Small intestine (tissue), 7 donors: ENCODE results near the gene CCDC32. TPM values are rescaled to one million over a fixed set of nuclear protein-coding genes. Genes with fewer than 3 reads are reported as not detected.

Experiments used
- DNase-seq, 2 donors: peaks; one replicate each; pipeline versions ENCODE4 v3.0.0 to v3.0.0-alpha.2; 2013
- FAIRE-seq: peaks from 2 replicates; lab custom pipeline; 2012; peaks lifted over from hg19 to GRCh38; lab: Jason Lieb, UNC
- H3K27ac ChIP-seq, 3 donors: one replicate each; pipeline ENCODE4 v1.5.1; 2013; ENCODE audit warnings: low read length in 2 of 3, mild to moderate bottlenecking in 2 of 3, control low read depth in 1 of 3, inconsistent platforms in 1 of 3, low read depth in 1 of 3, moderate library complexity in 1 of 3
- H3K27me3 ChIP-seq, 3 donors: one replicate each; pipeline ENCODE4 v1.6.1; 2013; ENCODE audit warnings: low read length in 3 of 3, inconsistent platforms in 1 of 3; ENCODE audit not compliant: control insufficient read depth in 3 of 3, insufficient read depth in 3 of 3
- H3K36me3 ChIP-seq, 3 donors: one replicate each; pipeline ENCODE4 v1.6.1; 2013; ENCODE audit warnings: low read length in 3 of 3, inconsistent platforms in 1 of 3, low read depth in 1 of 3, mild to moderate bottlenecking in 1 of 3, moderate library complexity in 1 of 3; ENCODE audit not compliant: control insufficient read depth in 3 of 3, insufficient read depth in 2 of 3
- H3K4me1 ChIP-seq, 3 donors: one replicate each; pipeline ENCODE4 v1.6.1; 2013; ENCODE audit warnings: low read length in 2 of 3, inconsistent platforms in 1 of 3, low read depth in 1 of 3, mild to moderate bottlenecking in 1 of 3, moderate library complexity in 1 of 3; ENCODE audit not compliant: control insufficient read depth in 3 of 3, insufficient read depth in 2 of 3
- H3K4me3 ChIP-seq, 3 donors: one replicate each; pipeline ENCODE4 v1.5.1; 2013; ENCODE audit warnings: low read length in 3 of 3, control low read depth in 1 of 3, inconsistent platforms in 1 of 3, low read depth in 1 of 3, mild to moderate bottlenecking in 1 of 3, moderate library complexity in 1 of 3
- H3K9me3 ChIP-seq, 2 donors: one replicate each; pipeline ENCODE4 v1.6.1; 2013; ENCODE audit warnings: low read depth in 1 of 2, low read length in 1 of 2; ENCODE audit not compliant: control insufficient read depth in 2 of 2, insufficient read depth in 1 of 2
- WGBS, 3 donors: extraction: QIAGEN DNeasy Blood & Tissue Kit; methylation state at CpG; one replicate each; pipeline ENCODE4 v1.1.7; 2013; 5-methylcytosine and 5-hydroxymethylcytosine counted together
- polyA plus RNA-seq, 4 donors: library from polyadenylated mRNA; stranded (reverse) in 3 of 4; unstranded in 1 of 4; fragments of 200-250 nt in 3 of 4; fragments of 120-200 nt in 1 of 4; gene quantifications; one replicate each; pipeline versions ENCODE4 v1.2.1 to v1.2.3, GENCODE V29; 2013
- donor health status: healthy with polysubstance abuse.
- donor health status: control.
- donor health status: control.
- donor health status: Bipolar disorder and iron deficiency.
- donor health status: healthy.

CCDC32 gene
- polyA plus RNA-seq, 4 donors = 22.3 to 35.5 (median 23.6) TPM

DNA sequence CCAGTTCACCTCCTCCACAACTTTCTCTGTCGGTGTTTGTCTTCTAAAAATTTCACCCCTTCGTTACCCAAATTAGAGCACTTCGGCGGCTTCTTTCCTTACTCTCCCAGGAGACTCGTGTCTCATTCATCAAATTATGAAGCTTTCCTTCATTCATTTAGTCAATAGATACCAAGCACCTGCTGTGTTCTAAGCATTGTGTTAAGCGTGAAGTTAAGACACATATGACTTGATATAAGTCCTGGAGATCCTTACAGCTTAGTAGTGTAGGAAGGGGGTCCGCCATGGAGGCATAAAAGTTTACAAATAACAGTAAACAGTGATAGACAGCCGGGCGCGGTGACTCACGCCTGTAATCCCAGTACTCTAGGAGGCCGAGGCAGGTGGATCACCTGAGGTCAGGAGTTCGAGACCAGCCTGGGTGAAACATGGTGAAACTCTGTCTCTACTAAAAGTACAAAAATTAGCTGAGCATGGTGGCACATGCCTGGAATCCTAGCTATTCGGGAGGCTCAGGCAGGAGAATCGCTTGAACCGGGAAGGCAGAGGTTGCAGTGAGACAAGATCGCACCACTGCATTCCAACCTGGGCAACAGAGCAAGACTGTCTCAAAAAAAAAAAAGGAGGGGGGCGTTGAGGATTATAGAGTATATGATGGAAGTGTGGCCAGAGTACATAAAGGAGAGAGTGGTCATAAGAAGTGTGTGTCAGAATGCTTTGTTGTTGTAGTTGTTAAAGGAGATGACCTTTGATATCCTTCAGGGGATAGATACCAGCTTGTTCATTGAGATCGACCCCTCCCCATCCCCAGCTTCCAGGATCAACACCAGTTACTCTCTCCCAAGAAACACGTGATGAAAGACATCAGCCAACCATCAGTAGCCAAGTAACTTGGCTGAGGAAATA is 744 bp upstream of the CCDC32 start:
- Histone ChIP-seq H3K4me1 (peaks cover 2 to 4% (median 3%) of the 10 kb centered on the region in 3 donors), H3K27ac (peak overlapping the region; percentile 36 to 49 (median 41)), H3K27me3 (peaks cover 0 to 3% (median 0%) of the 10 kb centered on the region in 3 donors), H3K9me3 (no peaks in the 10 kb centered on the region), H3K4me3 (peak overlapping the region in 2 of 3 donors; percentile 21 to 74), H3K36me3 (peaks cover 0 to 9% (median 4%) of the 10 kb centered on the region in 3 donors)
- DNase-seq (no peak), FAIRE-seq (no peak)
- WGBS, 3 donors = 23 to 48% (median 30%) methylated on average over 18 to 20 of the region's 20 CpGs

DNA sequence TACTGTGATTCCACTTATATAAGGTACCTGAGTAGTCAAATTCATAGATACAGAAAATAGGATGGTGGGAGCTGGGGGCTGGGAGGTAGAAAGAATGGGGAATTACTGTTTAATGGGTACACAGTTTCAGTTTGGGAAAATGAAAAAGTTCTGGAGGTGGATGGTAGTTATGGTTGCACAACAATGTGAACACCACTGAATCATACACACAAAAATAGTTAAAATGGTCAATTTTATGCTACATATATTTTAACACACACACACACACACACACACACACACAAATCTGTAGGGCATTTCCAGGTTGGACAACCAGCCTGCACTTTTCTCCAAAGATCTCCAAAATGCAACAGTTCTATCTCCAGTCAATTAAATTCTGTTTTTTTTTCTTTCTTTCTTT is 1.4 kb downstream of the CCDC32 start:
- H3K36me3 ChIP-seq = peaks cover 0 to 14% (median 4%) of the 10 kb centered on the region in 3 donors
- H3K9me3 ChIP-seq = no peaks in the 10 kb centered on the region
- no peak for DNase-seq
- H3K4me1 ChIP-seq = peaks cover 0 to 2% (median under 1%) of the 10 kb centered on the region in 3 donors
- peaks cover 0 to 3% (median 0%) of the 10 kb centered on the region in 3 donors for H3K27me3 ChIP-seq
- FAIRE-seq = no peak
- H3K27ac ChIP-seq = no peak overlapping the region
- no peak overlapping the region for H3K4me3 ChIP-seq

DNA sequence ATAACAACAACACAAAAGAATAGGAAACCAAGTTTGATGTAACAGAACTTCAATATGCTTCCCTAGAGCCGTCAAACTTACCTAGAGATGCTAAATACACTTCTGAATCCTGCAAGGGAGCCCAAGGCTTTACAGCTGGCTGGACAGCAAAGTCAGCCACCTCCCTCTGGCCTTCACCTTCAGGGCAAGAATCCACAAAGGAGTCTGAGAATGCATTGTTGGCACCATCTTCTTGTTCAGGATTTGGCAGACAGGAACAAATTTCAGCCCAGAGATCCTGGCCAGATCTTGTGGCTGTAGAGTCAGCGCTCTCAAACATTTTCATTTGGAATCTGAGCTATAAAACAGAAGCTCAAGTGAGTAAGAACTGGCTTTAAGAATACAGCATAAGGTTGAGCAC is 2.2 kb downstream of the CCDC32 start:
- WGBS, 3 donors = 88 to 98% (median 92%) methylated on average over 2 of the region's 2 CpGs
- H3K36me3 ChIP-seq = peaks cover 0 to 14% (median 4%) of the 10 kb centered on the region in 3 donors
- H3K27ac ChIP-seq = no peak overlapping the region
- FAIRE-seq (no peak), DNase-seq (no peak)
- H3K9me3 ChIP-seq = no peaks in the 10 kb centered on the region
- H3K4me1 ChIP-seq = peaks cover 0 to 2% (median 0%) of the 10 kb centered on the region in 3 donors
- H3K27me3 ChIP-seq = peaks cover 0 to 3% (median 0%) of the 10 kb centered on the region in 3 donors
- no peak overlapping the region for H3K4me3 ChIP-seq

GRCh38 chr15:40558952-40559742 is 5.7 kb downstream of the CCDC32 start:
- DNase-seq (no peak), FAIRE-seq (no peak)
- no peaks in the 10 kb centered on the region for H3K27me3 ChIP-seq
- 91 to 92% (median 92%) methylated on average over 6 of the region's 6 CpGs for WGBS, 3 donors
- no peak overlapping the region for H3K4me3 ChIP-seq
- H3K4me1 ChIP-seq = peaks cover 0 to 2% (median 0%) of the 10 kb centered on the region in 3 donors
- no peaks in the 10 kb centered on the region for H3K9me3 ChIP-seq
- peaks cover 2 to 22% (median 8%) of the 10 kb centered on the region in 3 donors for H3K36me3 ChIP-seq
- H3K27ac ChIP-seq = peak overlapping the region in 1 of 3 donors; percentile 50

DNA sequence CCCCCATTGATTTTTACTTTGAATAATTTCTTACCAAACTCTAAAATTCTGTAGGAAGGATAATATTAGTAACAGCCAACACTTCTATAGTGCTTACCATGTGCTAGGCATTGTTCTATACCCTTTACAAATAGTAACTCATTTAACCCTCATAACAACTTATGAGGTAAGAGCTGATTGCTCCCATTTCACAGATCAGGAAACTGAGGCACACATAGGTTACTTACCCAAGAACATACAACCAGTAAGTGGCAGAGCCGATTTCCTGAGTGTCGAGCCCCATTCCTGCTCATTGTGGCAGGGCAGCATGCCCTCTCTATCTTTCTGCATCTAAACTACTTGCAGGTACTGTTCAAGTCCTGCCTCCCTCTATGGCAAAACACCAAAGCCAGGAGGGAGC is 9.0 kb downstream of the CCDC32 start:
- H3K4me3 ChIP-seq = no peak overlapping the region
- no peaks in the 10 kb centered on the region for H3K4me1 ChIP-seq
- no peak for FAIRE-seq
- no peaks in the 10 kb centered on the region for H3K27me3 ChIP-seq
- H3K27ac ChIP-seq = no peak overlapping the region
- peaks cover 2 to 38% (median 7%) of the 10 kb centered on the region in 3 donors for H3K36me3 ChIP-seq
- WGBS, 3 donors = 98 to 100% (median 98%) methylated on average over 2 of the region's 2 CpGs
- H3K9me3 ChIP-seq = no peaks in the 10 kb centered on the region
- no peak for DNase-seq

DNA sequence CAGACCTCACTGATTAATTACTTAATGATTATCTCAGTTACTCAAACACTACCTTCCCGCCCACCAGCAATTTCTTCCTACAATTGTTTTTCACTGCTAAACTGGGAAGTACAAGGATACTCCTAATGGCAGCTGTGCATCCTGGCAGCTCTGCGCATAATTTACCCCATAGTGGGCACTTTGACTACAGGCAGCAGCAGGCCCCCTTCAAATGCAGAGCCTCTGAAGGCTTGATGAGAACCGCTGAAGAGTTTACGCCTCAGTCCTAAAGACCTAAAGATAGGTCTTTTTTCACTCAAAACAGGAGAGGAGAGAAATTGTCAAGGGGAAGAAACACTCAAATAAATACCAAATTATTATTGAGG is 10.7 kb downstream of the CCDC32 start:
- Histone ChIP-seq H3K4me1 (no peaks in the 10 kb centered on the region), H3K27me3 (no peaks in the 10 kb centered on the region), H3K9me3 (no peaks in the 10 kb centered on the region), H3K27ac (no peak overlapping the region), H3K4me3 (no peak overlapping the region), H3K36me3 (peaks cover 2 to 42% (median 10%) of the 10 kb centered on the region in 3 donors)
- 81 to 90% (median 84%) methylated on average over 4 of the region's 4 CpGs for WGBS, 3 donors
- no peak for FAIRE-seq
- no peak for DNase-seq

DNA sequence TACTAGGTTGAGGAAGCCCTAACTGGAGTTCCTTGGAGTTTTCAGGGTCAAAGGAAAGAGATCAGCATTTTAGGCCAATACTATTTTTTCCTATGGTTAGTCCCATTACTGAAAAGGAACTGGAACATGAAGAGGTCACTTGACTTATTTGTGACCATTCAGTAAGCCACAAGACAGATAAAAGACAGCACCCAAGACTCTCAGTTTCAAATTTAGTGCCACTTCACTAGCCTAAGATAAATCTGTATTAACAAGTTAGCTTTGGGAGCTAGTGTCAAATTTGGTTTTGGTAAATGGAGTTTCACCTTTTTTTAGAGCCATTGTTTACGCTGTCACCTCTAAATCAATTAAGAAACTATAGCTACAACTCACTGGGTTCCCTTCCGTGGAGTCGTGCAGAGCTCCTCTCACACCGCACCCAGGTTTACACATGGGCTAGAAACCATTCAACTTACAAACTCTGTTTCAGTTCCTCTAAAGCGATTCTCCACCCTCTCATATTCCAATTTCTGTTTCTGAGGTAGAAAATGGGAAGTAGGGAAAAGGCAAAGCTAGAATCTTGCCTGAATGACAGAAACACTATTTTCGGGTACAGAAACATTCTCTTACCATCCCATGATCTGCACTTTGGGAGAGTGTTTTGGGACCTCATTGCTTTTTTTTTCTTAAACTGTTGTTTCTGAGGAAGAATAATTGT is 14.4 kb downstream of the CCDC32 start:
- Histone ChIP-seq H3K4me3 (no peak overlapping the region), H3K27me3 (no peaks in the 10 kb centered on the region), H3K4me1 (no peaks in the 10 kb centered on the region), H3K27ac (no peak overlapping the region), H3K9me3 (no peaks in the 10 kb centered on the region), H3K36me3 (peaks cover 0 to 41% (median 5%) of the 10 kb centered on the region in 3 donors)
- no peak for DNase-seq
- FAIRE-seq = no peak
- WGBS, 3 donors = 85 to 91% (median 90%) methylated on average over 6 of the region's 6 CpGs

GRCh38 chr15:40549894-40550293 is 14.9 kb downstream of the CCDC32 start:
- H3K27ac ChIP-seq = peak overlapping the region in 1 of 3 donors; percentile 0
- no peaks in the 10 kb centered on the region for H3K27me3 ChIP-seq
- H3K4me3 ChIP-seq = no peak overlapping the region
- H3K36me3 ChIP-seq = peaks cover 0 to 42% (median 5%) of the 10 kb centered on the region in 3 donors
- DNase-seq = no peak
- no peaks in the 10 kb centered on the region for H3K4me1 ChIP-seq
- 82 to 84% (median 83%) methylated on average over 9 of the region's 9 CpGs for WGBS, 3 donors
- no peak for FAIRE-seq
- no peaks in the 10 kb centered on the region for H3K9me3 ChIP-seq
